HG03354 (cell line): ENCODE measurements around the gene TLCD2.
"Not testable (repeated sequence)": the region's sequence is repeated elsewhere in the genome, so short reads cannot be mapped to it uniquely, and the experiment has no call there.

Experiments used
- ATAC-seq: cut with Tn5 transposase; IDR thresholded peaks from one replicate; pipeline ENCODE4 v1.9.1; 2021; ENCODE audit warnings: mild to moderate bottlenecking; ENCODE audit not compliant: unreplicated experiment, poor library complexity, severe bottlenecking

The TLCD2 gene, protein sequence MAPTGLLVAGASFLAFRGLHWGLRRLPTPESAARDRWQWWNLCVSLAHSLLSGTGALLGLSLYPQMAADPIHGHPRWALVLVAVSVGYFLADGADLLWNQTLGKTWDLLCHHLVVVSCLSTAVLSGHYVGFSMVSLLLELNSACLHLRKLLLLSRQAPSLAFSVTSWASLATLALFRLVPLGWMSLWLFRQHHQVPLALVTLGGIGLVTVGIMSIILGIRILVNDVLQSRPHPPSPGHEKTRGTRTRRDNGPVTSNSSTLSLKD

DNA sequence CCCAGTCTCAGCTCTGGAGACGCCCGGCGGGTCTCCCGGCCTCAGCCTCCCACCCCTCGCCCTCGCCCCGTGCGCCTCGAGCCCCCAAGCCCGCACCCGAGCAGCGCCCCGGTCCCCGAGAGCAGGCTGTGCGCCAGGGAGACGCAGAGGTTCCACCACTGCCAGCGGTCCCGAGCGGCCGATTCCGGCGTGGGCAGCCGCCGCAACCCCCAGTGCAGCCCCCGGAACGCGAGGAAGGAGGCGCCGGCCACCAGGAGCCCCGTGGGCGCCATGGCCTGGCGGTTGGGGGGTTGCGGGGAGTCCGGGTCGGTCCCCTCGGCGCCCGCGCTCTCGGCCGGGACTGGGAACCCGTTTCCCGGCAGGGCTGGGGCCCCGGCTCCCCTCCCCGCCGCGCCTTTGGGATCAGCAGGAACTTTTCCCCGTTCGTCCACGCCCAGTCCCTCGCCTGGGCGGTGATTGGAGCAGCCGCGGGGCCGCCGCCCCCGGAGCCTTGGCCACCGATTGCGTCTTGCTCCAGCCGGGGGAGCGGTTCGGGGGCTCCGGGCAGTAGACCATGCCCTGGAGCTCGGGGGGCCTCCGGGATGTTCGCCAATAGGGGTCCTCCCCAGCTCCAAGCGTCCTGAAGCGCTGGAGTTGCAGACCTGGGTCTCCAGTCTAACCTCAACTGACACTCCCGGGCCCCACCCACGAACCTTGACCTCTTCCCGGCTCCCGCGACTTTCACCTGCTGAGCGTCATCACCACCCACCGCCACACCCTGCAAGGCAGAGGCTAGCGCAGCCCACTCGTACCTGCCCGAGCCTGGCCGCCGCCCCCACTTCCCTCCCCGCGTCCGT, at the start of gene TLCD2:
Gene TLCD2 (minus strand): TSS at position 407 of the 836 bp plus-strand sequence. CDS start 135 bp downstream, at position 272.
- ATAC-seq, result no peak

GRCh38 chr17:1759529-1759928, 49.4 kb upstream of the TLCD2 start:
- no peak for ATAC-seq

- no peak for ATAC-seq
These were observed 48.6 kb upstream of the TLCD2 start for GRCh38 chr17:1758807-1759206.

DNA sequence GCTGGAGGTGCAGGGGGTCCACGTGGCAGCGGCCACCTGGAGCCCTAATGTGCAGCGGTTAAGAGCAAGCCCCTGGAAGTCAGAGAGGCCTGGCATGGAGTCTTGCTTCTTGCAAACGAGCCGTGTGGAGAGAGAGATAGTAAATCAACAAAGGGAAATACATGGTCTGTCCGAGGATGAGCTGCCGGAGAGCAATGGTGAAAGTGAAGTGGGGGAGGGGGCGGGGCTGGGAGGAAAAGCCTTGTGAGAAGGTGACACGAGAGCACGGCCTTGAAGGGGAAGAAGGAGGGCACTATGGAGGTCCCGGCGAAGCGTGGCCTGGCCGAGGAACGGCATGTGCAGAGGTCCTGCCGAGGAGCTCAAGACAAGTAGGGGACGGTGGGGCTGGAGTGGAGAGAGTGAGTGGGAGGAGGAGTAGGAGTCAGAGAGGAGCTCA, 45.7 kb upstream of the TLCD2 start:
- ATAC-seq, result no peak

GRCh38 chr17:1755252-1755826, 45.2 kb upstream of the TLCD2 start:
- ATAC-seq, result no peak

DNA sequence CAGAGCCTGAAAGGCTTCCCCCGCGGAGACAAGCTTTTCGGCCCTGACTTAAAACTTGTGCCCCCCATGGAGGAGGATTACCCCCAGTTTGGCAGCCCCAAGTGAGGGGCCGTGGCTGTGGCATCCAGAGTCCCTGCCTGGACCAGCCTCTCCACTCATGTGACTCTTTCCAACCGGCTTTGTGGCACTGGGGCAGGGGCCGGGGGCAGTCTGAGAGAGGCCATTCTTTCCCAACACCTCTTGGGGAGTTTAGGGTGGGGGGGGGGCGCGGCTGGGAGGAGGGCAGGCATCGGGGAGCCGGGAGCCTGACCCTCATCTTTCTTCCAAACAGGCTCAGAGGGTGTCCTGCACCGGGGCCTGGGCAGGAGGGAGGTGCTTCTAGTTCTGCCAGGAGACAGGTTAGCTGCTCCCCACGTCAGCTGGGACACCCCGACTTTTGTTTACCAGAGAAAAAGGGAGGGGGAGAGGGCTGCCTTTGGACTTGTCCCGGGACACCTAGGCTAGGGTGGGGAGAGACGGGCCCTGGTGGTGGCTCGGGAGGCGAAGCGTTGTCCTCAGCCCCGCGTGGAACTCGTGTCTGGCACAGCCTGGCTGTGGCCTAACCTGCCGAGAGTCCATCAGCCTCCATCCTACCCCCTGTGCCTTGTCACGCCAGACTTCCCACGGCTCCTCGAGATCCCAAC, 44.4 kb upstream of the TLCD2 start:
- no peak for ATAC-seq

GRCh38 chr17:1753767-1754429, 43.7 kb upstream of the TLCD2 start:
- ATAC-seq, result no peak

DNA sequence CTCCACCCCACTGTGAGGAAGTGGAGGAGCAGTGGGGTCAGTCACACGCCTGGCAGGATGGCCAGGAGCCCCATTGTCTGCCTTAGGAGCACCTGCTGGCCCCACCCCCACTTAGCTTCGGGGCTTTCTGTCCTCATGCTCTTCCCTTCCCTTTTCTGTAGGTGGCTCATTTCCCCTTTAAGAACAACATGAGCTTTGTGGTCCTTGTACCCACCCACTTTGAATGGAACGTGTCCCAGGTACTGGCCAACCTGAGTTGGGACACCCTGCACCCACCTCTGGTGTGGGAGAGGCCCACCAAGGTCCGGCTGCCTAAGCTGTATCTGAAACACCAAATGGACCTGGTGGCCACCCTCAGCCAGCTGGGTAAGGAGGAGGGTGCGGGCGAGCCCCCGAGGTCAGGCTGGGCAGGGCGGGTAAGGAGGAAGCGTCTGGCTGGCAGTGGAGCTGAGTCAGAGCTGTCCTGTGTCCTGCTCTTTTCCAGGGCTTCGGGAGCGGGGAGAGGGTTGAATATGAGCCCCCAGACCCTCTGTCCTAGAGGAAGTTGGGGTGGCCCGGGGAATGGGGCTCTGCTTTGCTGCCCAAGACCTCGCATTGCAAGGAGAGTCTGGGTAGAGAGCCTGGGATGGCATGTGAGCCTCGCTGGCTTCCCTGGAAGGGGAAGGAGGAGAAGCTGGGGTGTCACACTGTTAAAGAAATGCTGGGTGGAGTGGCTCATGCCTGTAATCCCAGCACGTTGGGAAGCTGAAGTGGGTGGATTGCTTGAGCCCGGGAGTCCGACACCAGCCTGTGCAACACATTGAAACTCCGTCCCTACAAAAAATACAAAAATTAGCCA, 42.5 kb upstream of the TLCD2 start:
- ATAC-seq, result no peak

GRCh38 chr17:1750628-1751027, 40.5 kb upstream of the TLCD2 start:
- ATAC-seq, result no peak

DNA sequence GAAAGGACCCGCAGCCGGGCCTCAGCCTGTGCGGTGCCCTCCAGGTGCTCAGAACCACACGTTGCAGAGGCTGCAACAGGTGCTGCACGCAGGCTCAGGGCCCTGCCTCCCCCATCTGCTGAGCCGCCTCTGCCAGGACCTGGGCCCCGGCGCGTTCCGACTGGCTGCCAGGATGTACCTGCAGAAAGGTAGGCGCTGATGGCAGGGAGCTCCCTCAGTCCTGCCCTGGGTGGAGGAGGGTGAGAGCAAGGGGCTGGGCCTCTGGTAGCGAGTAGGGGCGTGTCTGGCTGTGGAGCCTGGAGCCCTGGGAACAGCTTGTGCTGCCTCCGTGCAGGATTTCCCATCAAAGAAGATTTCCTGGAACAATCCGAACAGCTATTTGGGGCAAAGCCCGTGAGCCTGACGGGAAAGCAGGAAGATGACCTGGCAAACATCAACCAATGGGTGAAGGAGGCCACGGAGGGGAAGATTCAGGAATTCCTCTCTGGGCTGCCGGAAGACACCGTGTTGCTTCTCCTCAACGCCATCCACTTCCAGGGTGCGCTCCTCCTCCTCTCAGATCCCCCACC, 36.9 kb upstream of the TLCD2 start:
- ATAC-seq, result no peak

DNA sequence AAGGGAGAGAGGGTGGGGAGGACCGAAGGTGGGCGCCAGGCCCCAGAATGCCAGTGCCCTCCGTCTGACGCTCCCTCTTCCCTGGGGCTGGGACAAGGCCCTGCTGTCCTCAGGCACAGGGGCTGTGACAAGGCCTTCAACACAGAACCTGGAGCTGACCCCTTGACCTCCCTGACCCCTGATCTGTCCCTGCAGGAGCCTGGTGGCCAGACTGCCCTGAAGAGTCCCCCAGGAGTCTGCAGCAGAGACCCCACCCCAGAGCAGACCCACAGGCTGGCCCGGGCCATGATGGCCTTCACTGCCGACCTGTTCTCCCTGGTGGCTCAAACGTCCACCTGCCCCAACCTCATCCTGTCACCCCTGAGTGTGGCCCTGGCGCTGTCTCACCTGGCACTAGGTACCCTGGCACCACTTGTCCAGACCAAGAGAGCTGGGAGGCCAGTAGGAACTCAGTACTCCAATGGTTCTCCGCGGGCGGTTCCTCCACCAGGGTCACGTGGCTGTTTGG, 35.4 kb upstream of the TLCD2 start:
- no peak for ATAC-seq

DNA sequence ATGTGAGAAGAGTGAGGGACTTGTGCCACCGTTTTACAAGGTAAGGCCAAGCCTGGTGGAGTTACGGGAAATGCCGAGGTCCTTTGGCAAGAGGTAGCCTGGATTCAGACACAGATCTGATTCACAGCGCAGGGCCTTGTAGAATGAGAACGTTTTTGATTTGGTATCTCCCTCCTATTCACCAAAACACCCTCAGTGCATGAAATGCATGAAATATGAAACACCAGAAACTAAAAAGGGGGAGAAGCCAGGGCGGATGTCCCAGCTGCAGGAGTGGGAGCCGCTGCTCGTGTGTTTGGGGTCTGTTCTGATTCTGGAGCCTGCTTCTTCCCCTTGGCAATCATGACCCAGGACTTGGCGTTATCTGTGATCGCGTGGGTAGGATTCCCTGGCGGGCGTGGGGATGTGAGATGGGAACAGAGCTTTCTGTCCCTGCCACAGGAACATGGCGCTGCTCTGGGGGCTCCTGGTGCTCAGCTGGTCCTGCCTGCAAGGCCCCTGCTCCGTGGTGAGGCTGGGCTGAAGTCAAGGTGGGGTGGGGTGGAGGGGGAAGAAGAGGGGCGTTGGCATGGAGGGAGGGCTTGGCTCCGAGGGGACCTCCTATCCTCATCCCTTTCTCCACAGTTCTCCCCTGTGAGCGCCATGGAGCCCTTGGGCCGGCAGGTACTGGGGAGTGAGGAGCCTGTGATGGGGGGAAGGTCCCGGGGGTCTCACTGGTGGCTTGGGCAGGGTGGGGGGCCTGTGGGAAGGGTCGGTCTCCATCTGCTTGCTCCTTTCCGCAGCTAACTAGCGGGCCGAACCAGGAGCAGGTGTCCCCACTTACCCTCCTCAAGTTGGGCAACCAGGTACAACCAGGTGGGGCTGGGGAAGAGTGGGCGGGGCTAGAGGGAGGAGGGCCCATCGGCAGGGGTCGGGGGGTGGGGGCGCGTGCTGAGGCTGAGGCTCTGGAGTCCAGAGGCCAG, 34.7 kb upstream of the TLCD2 start:
- no peak for ATAC-seq

GRCh38 chr17:1743088-1743439, 32.9 kb upstream of the TLCD2 start:
- ATAC-seq, result no peak

- no peak for ATAC-seq
These were observed 32.4 kb upstream of the TLCD2 start, which contains the start of gene SERPINF2 for GRCh38 chr17:1742371-1743087. Gene SERPINF2 (plus strand): TSS chr17:1742871. CDS start chr17:1744996, 2,125 bp downstream.

DNA sequence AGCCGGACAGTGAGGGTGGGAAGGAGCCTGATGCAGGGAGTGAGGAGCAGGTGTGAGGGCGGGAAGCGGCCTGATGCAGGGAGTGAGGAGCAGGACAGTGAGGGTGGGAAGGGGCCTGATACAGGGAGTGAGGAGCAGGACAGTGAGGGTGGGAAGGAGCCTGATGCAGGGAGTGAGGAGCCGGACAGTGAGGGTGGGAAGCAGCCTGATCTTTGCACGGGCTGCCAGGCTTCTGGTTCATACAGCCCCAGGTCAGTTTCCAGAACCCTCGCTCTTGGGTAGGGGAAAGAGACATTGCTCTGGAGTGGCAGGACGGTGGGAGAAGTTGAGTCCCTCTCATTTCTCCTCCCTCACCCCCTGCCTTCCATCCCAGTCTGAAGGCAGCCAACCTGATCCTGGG, 31.7 kb upstream of the TLCD2 start:
- ATAC-seq, result not testable (repeated sequence)

- no peak for ATAC-seq
These were observed 27.5 kb upstream of the TLCD2 start for GRCh38 chr17:1737531-1738291.
